Jurkat, Clone E6-1 (cell line): ENCODE results near the gene MMP23B. TPM values are rescaled to one million over a fixed set of nuclear protein-coding genes. Genes with fewer than 3 reads are reported as not detected.
"Not testable (repeated sequence)": the region's sequence is repeated elsewhere in the genome, so short reads cannot be mapped to it uniquely, and the experiment has no call there.

ENCODE experiments used
- DNase-seq: peaks from one replicate; pipeline ENCODE4 v3.0.0-alpha.2; 2011; ENCODE audit warnings: low read depth, low spot score
- H3K4me3 ChIP-seq: 2 replicates; pipeline ENCODE4 v1.5.1; 2011; ENCODE audit warnings: mild to moderate bottlenecking, low read length, control low read depth, moderate library complexity
- polyA plus RNA-seq: library from polyadenylated mRNA; unstranded; fragments of >200 nt; gene quantifications from one replicate; pipeline ENCODE4 v1.2.1, GENCODE V29; 2012; ENCODE audit warnings: missing spikeins; ENCODE audit not compliant: insufficient read length, insufficient read depth

The MMP23B gene
- polyA plus RNA-seq: 2.2 TPM

GRCh38 chr1:1631782-1632420, at the start of gene MMP23B:
MMP23B (plus strand) TSS chr1:1632173; CDS start chr1:1632219, 46 bp downstream.
- DNase-seq: no peak
- H3K4me3 ChIP-seq: no peak within 1 kb of the TSS

- DNase-seq: no peak
- no peak overlapping the region for H3K4me3 ChIP-seq
Observed at GRCh38 chr1:1582585-1583346, 49.2 kb upstream of the MMP23B start.

- H3K4me3 ChIP-seq: no peak overlapping the region
- DNase-seq: no peak
Observed at GRCh38 chr1:1583347-1584010, 48.5 kb upstream of the MMP23B start.

- no peak overlapping the region for H3K4me3 ChIP-seq
Observed at GRCh38 chr1:1591452-1591851, 40.5 kb upstream of the MMP23B start.

GRCh38 chr1:1593834-1594601, 38.0 kb upstream of the MMP23B start:
- no peak for DNase-seq
- no peak overlapping the region for H3K4me3 ChIP-seq

More at GRCh38 chr1:1591452-1591851, 40.5 kb upstream of the MMP23B start:
- DNase-seq: no peak

- no peak overlapping the region for H3K4me3 ChIP-seq
- DNase-seq: no peak
Observed at GRCh38 chr1:1594602-1595260, 37.2 kb upstream of the MMP23B start.

- not testable (repeated sequence) for H3K4me3 ChIP-seq, DNase-seq
Observed at GRCh38 chr1:1595341-1595740, 36.6 kb upstream of the MMP23B start.

- no peak for DNase-seq
Observed at GRCh38 chr1:1596493-1597274, 35.3 kb upstream of the MMP23B start.

GRCh38 chr1:1597275-1597930, 34.6 kb upstream of the MMP23B start:
- H3K4me3 ChIP-seq: no peak overlapping the region
- DNase-seq: peak; percentile 32

More at GRCh38 chr1:1596493-1597274, 35.3 kb upstream of the MMP23B start:
- no peak overlapping the region for H3K4me3 ChIP-seq

- no peak overlapping the region for H3K4me3 ChIP-seq
- DNase-seq: no peak
Observed at GRCh38 chr1:1598051-1598719, 33.8 kb upstream of the MMP23B start.

GRCh38 chr1:1598720-1599029, 33.3 kb upstream of the MMP23B start:
- H3K4me3 ChIP-seq: no peak overlapping the region
- no peak for DNase-seq

- DNase-seq: no peak
- peak overlapping the region; percentile 13; the same call in 1 of the 2 replicates for H3K4me3 ChIP-seq
Observed at GRCh38 chr1:1599030-1599934, 32.7 kb upstream of the MMP23B start.

GRCh38 chr1:1599935-1600860, 31.8 kb upstream of the MMP23B start, which contains the start of gene FNDC10:
FNDC10 (minus strand) TSS chr1:1600135; CDS start chr1:1600015, 120 bp downstream.
- peak within 1 kb of the TSS; percentile 20; the same call in 1 of the 2 replicates for H3K4me3 ChIP-seq
- no peak for DNase-seq

- no peak for DNase-seq
- H3K4me3 ChIP-seq: no peak overlapping the region
Observed at GRCh38 chr1:1600861-1601563, 31.0 kb upstream of the MMP23B start.
